GM12873 (cell line): ENCODE data around the gene ANKS3.

Experiments
- CTCF ChIP-seq: IDR thresholded peaks from 2 replicates; pipeline ENCODE4 v1.5.1; 2012; ENCODE audit warnings: low read depth, mild to moderate bottlenecking, moderate library complexity, low read length, control low read depth; ENCODE audit not compliant: insufficient read depth; ENCODE audit errors: missing control alignments

Gene ANKS3

GRCh38 chr16:4703906-4704305, 30.2 kb downstream of the ANKS3 start:
- no peak for TF ChIP-seq CTCF

- no peak for TF ChIP-seq CTCF
These were observed 31.6 kb downstream of the ANKS3 start for GRCh38 chr16:4702466-4702808.

- TF ChIP-seq CTCF, result no peak
These were observed 32.1 kb downstream of the ANKS3 start for GRCh38 chr16:4701791-4702465.

- TF ChIP-seq CTCF, result no peak
These were observed 32.9 kb downstream of the ANKS3 start for GRCh38 chr16:4700997-4701743.

- no peak for TF ChIP-seq CTCF
These were observed 33.6 kb downstream of the ANKS3 start for GRCh38 chr16:4700380-4700996.

GRCh38 chr16:4699046-4699556, 35.0 kb downstream of the ANKS3 start:
- no peak for TF ChIP-seq CTCF

- no peak for TF ChIP-seq CTCF
These were observed 35.6 kb downstream of the ANKS3 start for GRCh38 chr16:4698321-4699045.
